Diencephalon (tissue), 1 donor: Measurements from ENCODE around the gene HAUS8. TPM values are rescaled to one million over a fixed set of nuclear protein-coding genes. Genes with fewer than 3 reads are reported as not detected.

Experiments
- total RNA-seq: library from RNA; depleted of rRNA; stranded (reverse); fragments of >200 nt; gene quantifications from one replicate; pipeline ENCODE4 v1.2.3, GENCODE V29; 2014

HAUS8 gene, protein sequence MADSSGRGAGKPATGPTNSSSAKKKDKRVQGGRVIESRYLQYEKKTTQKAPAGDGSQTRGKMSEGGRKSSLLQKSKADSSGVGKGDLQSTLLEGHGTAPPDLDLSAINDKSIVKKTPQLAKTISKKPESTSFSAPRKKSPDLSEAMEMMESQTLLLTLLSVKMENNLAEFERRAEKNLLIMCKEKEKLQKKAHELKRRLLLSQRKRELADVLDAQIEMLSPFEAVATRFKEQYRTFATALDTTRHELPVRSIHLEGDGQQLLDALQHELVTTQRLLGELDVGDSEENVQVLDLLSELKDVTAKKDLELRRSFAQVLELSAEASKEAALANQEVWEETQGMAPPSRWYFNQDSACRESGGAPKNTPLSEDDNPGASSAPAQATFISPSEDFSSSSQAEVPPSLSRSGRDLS
- total RNA-seq = 3.2 TPM

DNA sequence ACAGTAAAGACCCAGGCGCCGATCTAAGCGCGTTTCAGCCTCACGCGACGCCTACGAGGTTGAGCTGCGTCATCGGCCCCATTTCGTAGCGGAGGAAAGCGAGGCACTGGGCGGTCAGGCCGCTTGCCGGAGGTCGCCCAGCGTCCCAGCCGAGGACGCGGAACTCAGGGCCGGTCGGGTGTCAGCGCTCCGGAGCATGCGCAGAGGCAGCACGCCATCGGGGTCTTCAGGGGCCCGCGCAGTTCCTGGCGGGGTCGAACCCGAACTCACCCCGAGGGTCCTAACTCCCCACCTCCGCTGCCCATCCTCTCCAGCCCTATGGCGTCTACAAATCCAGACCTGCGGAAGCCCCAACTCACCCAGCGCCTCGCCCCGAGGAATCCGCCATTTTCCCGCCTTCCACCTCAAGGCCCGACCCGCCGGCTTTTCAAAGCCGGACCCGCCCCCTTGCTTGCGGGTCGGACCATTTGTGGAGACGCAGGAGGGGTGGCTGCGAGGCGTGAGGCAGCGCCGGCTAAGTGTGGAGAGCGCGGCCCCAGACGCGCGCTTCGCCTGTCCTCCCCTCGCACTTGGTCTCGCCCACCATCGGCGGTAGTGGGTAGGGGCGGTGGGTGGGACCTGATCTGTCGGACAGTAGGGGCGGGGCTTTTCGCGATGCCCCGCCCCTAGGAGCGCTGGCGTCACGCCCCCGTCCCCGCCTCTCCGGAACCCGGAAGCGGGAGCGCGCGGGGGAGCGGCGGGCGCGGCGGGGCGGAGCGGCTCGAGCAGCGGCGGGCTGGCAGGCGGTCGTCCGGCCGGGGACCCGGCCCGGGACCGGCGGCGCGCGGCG is at the start of gene HAUS8, which contains the start of gene MYO9B:
HAUS8 (minus strand) TSS at position 418 of the 829 bp plus-strand sequence; CDS start at position 388, 30 bp downstream.
MYO9B (plus strand) TSS at position 743 of the 829 bp plus-strand sequence. CDS start 25,941 bp downstream, outside the sequence.

DNA sequence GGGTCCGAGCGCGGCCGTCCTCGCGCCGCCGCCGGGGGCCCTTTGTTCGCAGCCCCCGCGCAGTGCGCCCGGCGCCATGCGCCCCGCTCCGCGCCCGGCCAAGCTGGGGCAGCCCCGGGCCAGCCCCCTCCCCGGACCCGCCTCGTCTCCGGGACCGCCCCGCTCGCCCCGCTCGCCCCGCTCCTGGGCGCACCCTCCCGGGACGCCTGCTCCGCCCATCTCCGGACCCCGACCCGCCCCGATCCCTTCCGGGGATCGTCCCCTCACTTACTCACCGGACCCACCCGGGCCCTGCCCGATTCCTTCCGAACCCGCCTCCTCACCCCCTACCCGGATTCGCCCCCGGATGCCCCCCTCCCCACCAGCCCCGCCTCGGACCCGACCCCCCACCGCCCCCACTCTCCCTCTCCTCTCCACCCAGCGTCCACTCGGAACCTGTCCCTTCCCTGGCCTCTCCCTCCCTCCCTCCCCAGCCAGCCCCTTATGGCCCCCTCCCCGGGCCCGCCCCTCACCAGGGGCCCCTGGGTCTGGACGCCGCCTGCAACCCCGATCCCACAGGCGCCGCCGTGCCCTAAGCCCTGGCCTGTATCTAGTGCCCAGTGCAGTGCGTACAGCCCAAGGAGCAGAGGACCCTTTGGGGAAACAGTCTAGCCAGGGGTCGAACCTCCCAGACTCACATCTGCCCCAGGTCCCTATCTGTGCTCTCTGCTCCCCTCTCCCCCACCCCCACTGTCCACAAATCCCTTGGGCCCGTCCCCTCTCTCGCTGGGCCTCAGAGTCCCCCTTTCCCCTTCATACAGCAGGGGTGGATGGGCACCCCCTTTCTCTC is 48.3 kb downstream of the HAUS8 start, which contains the start of gene CPAMD8:
CPAMD8 (minus strand) TSS at position 105 of the 829 bp plus-strand sequence. CDS start 168 bp downstream, outside the sequence.

Other genes starting within 250 kb of the HAUS8 start
- 52.6 TPM for gene SIN3B, start 246.1 kb downstream of the HAUS8 start, total RNA-seq
- gene F2RL3, start 186.5 kb downstream of the HAUS8 start, total RNA-seq = 0.23 TPM
- 8.5 TPM for gene CPAMD8, start 48.6 kb downstream of the HAUS8 start, total RNA-seq
- gene MYO9B, start 325 bp upstream of the HAUS8 start, total RNA-seq = 22.1 TPM
- gene USE1, start 139.9 kb upstream of the HAUS8 start, total RNA-seq = 19.1 TPM
- 5.1 TPM for gene OCEL1, start 150.8 kb upstream of the HAUS8 start, total RNA-seq
- gene NR2F6, start 170.5 kb upstream of the HAUS8 start, total RNA-seq = 13.6 TPM
- 1.8 TPM for gene USHBP1, start 189.3 kb upstream of the HAUS8 start, total RNA-seq
- 65.3 TPM for gene BABAM1, start 192.0 kb upstream of the HAUS8 start, total RNA-seq
- 0.92 TPM for gene ANKLE1, start 206.4 kb upstream of the HAUS8 start, total RNA-seq
- 23.8 TPM for gene ABHD8, start 228.0 kb upstream of the HAUS8 start, total RNA-seq
- gene MRPL34, start 230.4 kb upstream of the HAUS8 start, total RNA-seq = 16.8 TPM
- 10.8 TPM for gene DDA1, start 234.1 kb upstream of the HAUS8 start, total RNA-seq